Esophagus muscularis mucosa (tissue), 4 donors: ENCODE measurements around the gene CEP43. TPM values are rescaled to one million over a fixed set of nuclear protein-coding genes. Genes with fewer than 3 reads are reported as not detected.

Source experiments
- DNase-seq: peaks from one replicate; pipeline ENCODE4 v3.0.0-alpha.2; 2017; ENCODE audit errors: extremely low spot score
- H3K27ac ChIP-seq, 4 donors: fragments of 200-600 bp; sonication (generic); replicated peaks in 1 of 4; 1 replicate in 3 of 4; 2 replicates in 1 of 4; pipeline ENCODE4 v1.5.1; 2016 to 2019; ENCODE audit warnings: mild to moderate bottlenecking in 1 of 4
- H3K27me3 ChIP-seq, 4 donors: fragments of 200-600 bp; sonication (generic); one replicate each; pipeline versions ENCODE4 v1.5.1 to v1.6.0; 2016 to 2019
- H3K36me3 ChIP-seq, 4 donors: fragments of 200-600 bp; sonication (generic); one replicate each; pipeline ENCODE4 v1.5.1; 2016 to 2019
- H3K4me1 ChIP-seq, 4 donors: fragments of 200-600 bp; sonication (generic); one replicate each; pipeline ENCODE4 v1.5.1; 2016 to 2019
- H3K4me3 ChIP-seq, 4 donors: fragments of 200-600 bp; sonication (generic); 1 replicate in 2 of 4; 2 replicates in 2 of 4; pipeline ENCODE4 v1.5.1; 2016 to 2019; ENCODE audit warnings: mild to moderate bottlenecking in 4 of 4, moderate library complexity in 1 of 4
- H3K9me3 ChIP-seq, 4 donors: fragments of 200-600 bp; sonication (generic); 1 replicate in 3 of 4; 2 replicates in 1 of 4; pipeline ENCODE4 v1.5.1; 2016 to 2019
- EP300 ChIP-seq: sonication (generic); formaldehyde crosslinking; IDR thresholded peaks from one replicate; pipeline ENCODE4 v1.6.1; 2017; ENCODE audit warnings: antibody characterized with exemption
- POLR2A ChIP-seq: fragments of 450-650 bp; IDR thresholded peaks from one replicate; pipeline ENCODE4 v1.6.1; 2017; ENCODE audit warnings: antibody characterized with exemption, moderate library complexity, mild to moderate bottlenecking, low read depth
- POLR2AphosphoS5 ChIP-seq, 2 donors: sonication (generic); formaldehyde crosslinking; IDR thresholded peaks; one replicate each; pipeline ENCODE4 v1.6.1; 2017; ENCODE audit warnings: antibody characterized with exemption in 2 of 2
- WGBS: methylation state at CpG from one replicate; pipeline ENCODE4 v1.1.5; 2018; 5-methylcytosine and 5-hydroxymethylcytosine counted together
- intact Hi-C: fragments of 100-400 bp; cut with DNase I; formaldehyde crosslinking; loops from one replicate; pipeline ENCODE4 v1.15.1; 2023
- total RNA-seq, 4 donors: library from RNA; depleted of rRNA; stranded (reverse); fragments of >200 nt; gene quantifications; one replicate each; pipeline versions ENCODE4 v1.1.0 to v1.2.1, GENCODE V29; 2016
- TF ChIP-seq, protein P1 (sequence below), 3 experiments: fragments of 200-600 bp in 2 of 3; fragments of 450-650 bp in 1 of 3; sonication (generic) in 2 of 3; IDR thresholded peaks; one replicate each; pipeline ENCODE4 v1.5.1; 2017 to 2019; ENCODE audit warnings: antibody characterized with exemption in 3 of 3, mild to moderate bottlenecking in 2 of 3, moderate library complexity in 1 of 3

CEP43 gene
- total RNA-seq, 4 donors from 2014 or later, result 6.6 to 18.0 (median 8.3) TPM

DNA sequence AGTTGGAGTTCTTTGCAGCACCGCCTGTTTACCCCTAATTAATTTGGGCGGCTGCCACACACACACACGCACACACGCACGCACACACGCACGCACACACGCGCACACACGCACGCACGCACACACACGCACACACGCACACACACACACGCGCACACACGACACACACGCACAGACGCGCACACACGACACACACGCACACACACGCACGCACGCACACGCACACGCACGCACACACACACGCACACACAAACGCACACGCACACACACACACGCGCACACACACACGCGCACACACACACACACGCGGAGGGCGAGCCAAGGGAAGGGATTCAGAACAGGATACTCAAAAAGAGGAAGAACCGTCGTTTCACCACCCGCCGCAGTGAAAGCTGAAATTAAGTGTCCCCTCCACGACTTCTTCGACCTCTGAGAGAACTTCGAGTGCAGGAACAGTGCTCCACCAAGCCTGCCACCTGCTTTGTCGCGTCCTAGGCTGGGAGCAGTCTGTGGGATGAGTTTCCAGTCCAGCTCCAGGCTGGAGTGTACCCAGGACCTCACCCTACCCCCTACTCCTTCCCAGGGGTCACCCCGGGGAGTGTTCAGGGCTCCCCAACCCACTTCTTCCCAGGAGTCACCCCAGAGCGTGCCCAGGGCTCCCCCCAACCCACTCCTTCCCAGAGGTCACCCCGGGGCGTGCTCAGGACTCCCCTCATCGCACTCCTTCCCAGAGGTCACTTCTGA lies 43.9 kb upstream of the CEP43 start:
- DNase-seq, result no peak
- 49% methylated on average over 40 of the region's 52 CpGs for WGBS
- intact Hi-C loops, result no loop called here
- Histone ChIP-seq H3K4me1 (peaks cover 14 to 36% (median 35%) of the 10 kb centered on the region in 4 donors), H3K36me3 (peaks cover 0 to 3% (median 0%) of the 10 kb centered on the region in 4 donors), H3K27me3 (no peaks in the 10 kb centered on the region), H3K4me3 (peak overlapping the region; percentile 79 to 95 (median 83)), H3K27ac (peak overlapping the region; percentile 54 to 91 (median 86)), H3K9me3 (no peaks in the 10 kb centered on the region)
- TF ChIP-seq EP300 (no peak), POLR2AphosphoS5 (IDR thresholded peaks at IDR 0.05) (no peak), POLR2A (no peak)
- TF ChIP-seq, protein P1, sequence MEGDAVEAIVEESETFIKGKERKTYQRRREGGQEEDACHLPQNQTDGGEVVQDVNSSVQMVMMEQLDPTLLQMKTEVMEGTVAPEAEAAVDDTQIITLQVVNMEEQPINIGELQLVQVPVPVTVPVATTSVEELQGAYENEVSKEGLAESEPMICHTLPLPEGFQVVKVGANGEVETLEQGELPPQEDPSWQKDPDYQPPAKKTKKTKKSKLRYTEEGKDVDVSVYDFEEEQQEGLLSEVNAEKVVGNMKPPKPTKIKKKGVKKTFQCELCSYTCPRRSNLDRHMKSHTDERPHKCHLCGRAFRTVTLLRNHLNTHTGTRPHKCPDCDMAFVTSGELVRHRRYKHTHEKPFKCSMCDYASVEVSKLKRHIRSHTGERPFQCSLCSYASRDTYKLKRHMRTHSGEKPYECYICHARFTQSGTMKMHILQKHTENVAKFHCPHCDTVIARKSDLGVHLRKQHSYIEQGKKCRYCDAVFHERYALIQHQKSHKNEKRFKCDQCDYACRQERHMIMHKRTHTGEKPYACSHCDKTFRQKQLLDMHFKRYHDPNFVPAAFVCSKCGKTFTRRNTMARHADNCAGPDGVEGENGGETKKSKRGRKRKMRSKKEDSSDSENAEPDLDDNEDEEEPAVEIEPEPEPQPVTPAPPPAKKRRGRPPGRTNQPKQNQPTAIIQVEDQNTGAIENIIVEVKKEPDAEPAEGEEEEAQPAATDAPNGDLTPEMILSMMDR (IDR thresholded peaks at IDR 0.05), result no peak

DNA sequence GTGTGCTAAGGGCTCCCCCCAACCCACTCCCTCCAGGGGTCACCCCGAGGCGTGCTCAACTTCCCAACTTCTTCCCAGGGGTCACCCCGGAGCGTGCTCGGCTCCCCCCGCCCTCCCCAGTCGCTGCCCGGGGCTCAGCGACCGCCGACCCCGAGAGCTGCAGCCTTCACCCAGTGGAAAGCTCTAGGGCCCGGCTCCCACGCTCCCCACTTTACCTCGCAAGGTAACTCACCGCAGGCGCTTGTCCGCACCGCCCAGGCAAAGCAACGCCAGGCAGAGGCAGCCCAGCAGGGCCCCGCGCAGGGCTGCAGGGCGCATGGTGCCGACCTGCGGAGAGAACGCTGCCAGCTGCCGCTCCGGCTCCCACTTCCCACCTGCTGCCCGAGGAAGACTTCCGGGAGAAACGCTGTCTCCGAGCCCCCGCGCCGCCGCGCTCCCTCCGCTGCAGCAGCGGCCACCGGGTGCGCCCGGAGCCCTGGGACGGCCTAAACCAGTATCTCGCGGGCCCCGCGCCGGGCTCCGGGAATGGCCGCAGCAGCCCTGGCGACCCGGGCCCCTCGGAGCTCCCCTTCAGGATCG lies 43.2 kb upstream of the CEP43 start:
- WGBS, result no CpG with 5 or more reads among the region's 54 CpGs
- Histone ChIP-seq H3K27me3 (no peaks in the 10 kb centered on the region), H3K9me3 (no peaks in the 10 kb centered on the region), H3K4me1 (peaks cover 14 to 36% (median 34%) of the 10 kb centered on the region in 4 donors), H3K27ac (peak overlapping the region; percentile 54 to 91 (median 86)), H3K4me3 (peak overlapping the region; percentile 79 to 95 (median 83)), H3K36me3 (peaks cover 0 to 3% (median 0%) of the 10 kb centered on the region in 4 donors)
- intact Hi-C loops, result loop anchor here (2.0 kb wide), 1 partner anchor 43 kb away; the partner anchor contains the start of gene CEP43
- DNase-seq, result no peak
- TF ChIP-seq EP300 (no peak), POLR2A (no peak), POLR2AphosphoS5 (IDR thresholded peaks at IDR 0.05) (no peak)
- TF ChIP-seq, protein P1 (IDR thresholded peaks at IDR 0.05), result no peak

DNA sequence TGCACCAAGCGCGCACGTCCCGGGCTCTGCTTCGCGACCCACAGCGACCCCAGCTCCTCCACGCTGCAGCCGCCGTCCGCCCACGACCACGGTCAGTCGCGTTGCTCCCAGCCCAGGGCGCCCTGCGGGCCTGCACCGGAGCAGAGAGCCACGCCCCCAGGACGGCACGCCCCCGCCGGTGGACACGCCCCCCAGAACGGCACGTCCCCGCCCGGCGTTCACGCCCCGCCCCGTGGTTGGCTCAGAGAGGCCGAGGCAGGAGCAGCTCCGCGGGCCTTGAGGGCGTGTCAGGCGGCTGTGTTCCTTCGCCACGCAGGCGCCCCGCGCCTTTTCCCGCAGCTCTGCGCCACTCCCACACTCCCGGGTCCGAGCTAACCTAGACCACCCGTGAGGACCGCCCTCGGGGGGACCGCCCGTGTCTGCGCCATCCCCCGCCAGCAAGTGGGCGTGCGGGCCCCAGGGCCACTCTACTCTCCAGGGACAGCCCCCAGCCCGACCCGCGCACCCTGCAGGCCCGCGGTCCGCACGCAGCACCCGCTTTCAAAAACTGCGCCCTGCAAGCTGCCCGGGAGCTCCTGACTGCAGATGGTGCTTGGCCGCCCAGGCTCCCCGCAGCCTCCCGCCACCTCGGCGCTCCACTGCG lies 42.6 kb upstream of the CEP43 start, which contains the start of gene RNASET2:
RNASET2 (minus strand) TSS at position 107 of the 643 bp plus-strand sequence. CDS start 368 bp downstream, outside the sequence.
- H3K27ac ChIP-seq, result peak within 1 kb of the TSS; percentile 85 to 91 (median 86)
- peaks cover 0 to 3% (median 0%) of the 10 kb centered on the region in 4 donors for H3K36me3 ChIP-seq
- H3K4me1 ChIP-seq, result peaks cover 14 to 36% (median 32%) of the 10 kb centered on the region in 4 donors
- peak; percentile 98 for DNase-seq
- H3K27me3 ChIP-seq, result no peaks in the 10 kb centered on the region
- no peaks in the 10 kb centered on the region for H3K9me3 ChIP-seq
- H3K4me3 ChIP-seq, result peak within 1 kb of the TSS; percentile 79 to 95 (median 83)
- intact Hi-C loops, result loop anchor here (2.0 kb wide), 1 partner anchor 42 kb away; the partner anchor contains the start of gene CEP43
- 0% methylated on average over 22 of the region's 71 CpGs for WGBS
- TF ChIP-seq POLR2A (peak; percentile 45), EP300 (no peak), POLR2AphosphoS5 (IDR thresholded peaks at IDR 0.05) (peak; percentile 75 to 88)
- TF ChIP-seq, protein P1 (IDR thresholded peaks at IDR 0.05), result no peak

DNA sequence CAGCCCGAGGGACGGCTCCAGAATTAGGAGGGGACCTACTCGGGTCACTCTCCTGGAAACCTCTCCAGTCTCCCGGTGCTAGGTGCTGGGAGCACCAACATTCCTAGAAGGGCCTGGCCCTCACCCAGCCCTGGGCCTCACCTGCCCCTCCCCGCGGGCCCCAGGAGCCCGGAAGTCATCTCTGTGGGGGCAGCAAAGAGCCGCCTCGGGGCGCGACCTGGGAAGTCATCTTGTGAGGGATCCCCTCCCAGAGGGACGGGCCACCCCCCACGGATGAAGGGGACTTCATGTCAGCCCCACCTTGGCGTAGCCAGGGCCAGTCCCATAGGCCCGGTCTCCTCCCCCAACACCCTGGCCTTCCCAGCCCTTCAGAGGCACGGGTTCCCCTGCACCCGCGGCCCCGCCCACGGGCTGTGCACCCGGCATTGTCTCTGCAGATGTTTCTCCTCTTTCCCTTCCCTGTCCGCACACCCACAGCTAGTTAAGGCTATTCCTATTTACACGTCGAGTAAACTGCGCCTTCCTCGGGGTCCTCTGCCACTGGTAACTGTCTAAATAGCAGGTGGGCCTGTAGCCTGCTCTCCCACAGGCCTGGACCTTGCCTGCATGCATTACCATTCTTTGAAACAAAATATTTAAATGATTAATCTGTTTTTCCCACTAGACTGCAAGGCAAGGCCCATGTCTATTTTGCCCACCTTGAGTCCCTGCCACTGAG lies 42.0 kb upstream of the CEP43 start:
- peak overlapping the region; percentile 79 to 95 (median 83) for H3K4me3 ChIP-seq
- WGBS, result 27% methylated on average over 13 of the region's 26 CpGs
- no peaks in the 10 kb centered on the region for H3K36me3 ChIP-seq
- H3K27ac ChIP-seq, result peak overlapping the region; percentile 85 to 91 (median 86)
- peaks cover 14 to 36% (median 32%) of the 10 kb centered on the region in 4 donors for H3K4me1 ChIP-seq
- TF ChIP-seq POLR2A, result no peak
- TF ChIP-seq, protein P1 (IDR thresholded peaks at IDR 0.05), result no peak
- TF ChIP-seq EP300, result no peak
- no peak for TF ChIP-seq POLR2AphosphoS5 (IDR thresholded peaks at IDR 0.05)
- intact Hi-C loops, result loop anchor here (2.0 kb wide), 1 partner anchor 42 kb away; the partner anchor contains the start of gene CEP43
- no peak for DNase-seq
- no peaks in the 10 kb centered on the region for H3K9me3 ChIP-seq
- no peaks in the 10 kb centered on the region for H3K27me3 ChIP-seq
